ENCODE measurements around the gene NTNG1.
"Not testable (repeated sequence)": the region's sequence is repeated elsewhere in the genome, so short reads cannot be mapped to it uniquely, and the experiment has no call there.

NTNG1 gene

DNA sequence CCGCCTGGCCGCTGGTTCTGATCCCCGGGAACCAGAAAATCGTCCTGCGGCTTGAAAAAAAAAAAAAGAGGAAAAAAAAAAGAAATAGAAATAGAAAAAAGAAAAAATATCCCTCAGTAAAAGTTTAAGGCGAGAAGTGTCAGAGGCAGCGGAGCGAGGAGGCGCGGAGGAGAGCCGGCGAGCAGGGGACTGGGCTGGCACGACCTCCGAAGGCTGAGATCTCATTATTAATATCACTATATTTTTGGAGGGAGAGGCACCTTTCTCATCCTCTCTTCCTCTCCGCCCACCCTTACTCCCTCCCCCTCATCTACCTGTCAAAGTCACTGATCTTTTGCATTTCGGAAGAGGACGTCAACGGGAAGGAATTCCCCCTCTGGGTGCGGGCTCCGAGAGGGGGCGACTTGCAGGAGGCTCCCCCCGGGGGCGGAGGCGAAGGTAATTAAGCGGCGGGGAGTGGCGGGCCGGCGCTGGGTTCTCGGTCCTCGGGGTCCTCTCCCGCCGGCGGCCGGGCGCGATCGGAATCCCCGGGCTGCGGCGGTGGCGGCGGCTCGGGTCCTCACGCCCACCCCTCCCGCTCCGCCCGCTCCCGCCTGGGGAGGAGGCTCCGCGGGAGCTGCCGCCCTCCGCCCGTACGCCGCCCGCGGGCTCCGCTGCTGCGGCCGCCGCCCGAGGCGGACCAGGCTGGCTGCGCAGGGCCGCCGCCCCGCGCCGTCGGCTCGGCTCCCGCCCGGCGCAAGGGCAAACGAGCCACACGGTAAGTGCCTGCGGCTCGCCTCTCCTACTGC is at the start of gene NTNG1:
Gene NTNG1, plus strand, starts transcription at position 337 of the 788 bp plus-strand sequence.
- no peak for DNase-seq

DNA sequence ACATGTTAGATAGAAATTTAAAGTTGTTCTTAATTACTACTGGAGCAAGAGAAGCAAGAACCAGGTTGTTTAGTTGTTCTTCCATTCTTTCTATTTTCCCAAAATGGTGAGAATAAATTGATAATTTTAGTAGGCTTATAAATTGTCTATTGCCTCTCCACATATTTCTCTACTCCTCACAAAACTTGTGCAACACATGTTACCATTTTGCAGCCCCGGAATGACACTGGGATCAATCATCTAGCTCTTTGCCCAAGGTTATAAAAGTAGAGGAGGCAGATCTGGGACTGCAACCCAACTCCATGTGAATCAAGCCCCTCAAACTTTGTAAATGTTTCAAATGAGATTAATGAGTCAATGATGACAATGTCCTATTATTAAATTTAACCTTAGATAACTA is 49.4 kb upstream of the NTNG1 start:
- DNase-seq, result no peak

DNA sequence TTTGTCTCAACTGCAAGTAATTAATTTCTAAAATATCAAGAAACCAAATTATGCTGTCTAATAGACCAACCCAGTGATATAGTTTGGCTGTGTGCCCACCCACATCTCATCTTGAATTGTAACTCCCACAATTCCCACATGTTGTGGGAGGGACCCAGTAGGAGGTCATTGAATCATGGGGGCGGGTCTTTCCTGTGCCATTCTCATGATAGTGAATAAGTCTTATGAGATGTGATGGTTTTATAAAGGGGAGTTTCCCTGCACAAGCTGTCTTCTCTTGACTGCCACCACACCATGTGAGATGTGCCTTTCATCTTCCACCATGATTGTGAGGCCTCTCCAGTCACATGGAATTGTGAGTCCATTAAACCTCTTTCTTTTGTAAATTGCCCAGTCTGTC is 47.4 kb upstream of the NTNG1 start:
- DNase-seq, result not testable (repeated sequence)

DNA sequence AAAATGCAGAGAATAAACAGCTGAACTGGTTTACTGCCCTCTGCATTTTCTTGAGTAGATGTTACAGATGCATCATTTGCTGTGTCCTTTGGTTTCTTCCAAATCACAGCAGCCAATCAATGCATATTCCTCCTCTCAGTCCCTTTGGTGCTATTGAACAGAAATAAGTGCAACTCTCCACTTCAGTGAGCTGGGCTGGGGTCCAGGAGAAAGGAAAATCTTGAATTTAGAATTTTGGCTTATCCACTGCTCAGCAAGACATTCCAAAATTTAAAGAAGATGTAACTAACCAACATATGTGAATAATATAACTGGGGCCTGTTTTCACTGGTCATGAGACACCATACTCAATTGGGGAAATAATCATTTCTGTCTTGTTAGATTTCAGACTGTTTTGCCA is 45.2 kb upstream of the NTNG1 start:
- DNase-seq, result no peak

DNA sequence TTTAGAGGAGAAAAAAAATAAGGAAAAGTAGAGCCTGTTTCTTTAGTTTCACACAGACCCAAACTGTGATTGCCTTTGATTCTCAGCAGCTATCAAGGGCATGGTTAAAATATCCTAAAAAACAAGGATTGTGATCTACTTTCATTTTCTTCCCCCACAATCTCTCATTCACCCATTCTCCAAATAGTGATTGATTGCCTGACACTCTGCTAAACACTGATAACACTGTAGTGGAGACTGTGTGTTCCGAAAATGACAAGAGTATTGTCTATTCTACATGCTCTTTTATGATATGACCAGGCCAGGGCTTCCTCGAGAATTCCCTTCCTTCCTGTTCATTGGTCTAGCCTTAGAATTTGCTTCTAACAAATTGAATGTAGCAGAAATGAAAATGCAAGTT is 44.1 kb upstream of the NTNG1 start:
- DNase-seq, result no peak

DNA sequence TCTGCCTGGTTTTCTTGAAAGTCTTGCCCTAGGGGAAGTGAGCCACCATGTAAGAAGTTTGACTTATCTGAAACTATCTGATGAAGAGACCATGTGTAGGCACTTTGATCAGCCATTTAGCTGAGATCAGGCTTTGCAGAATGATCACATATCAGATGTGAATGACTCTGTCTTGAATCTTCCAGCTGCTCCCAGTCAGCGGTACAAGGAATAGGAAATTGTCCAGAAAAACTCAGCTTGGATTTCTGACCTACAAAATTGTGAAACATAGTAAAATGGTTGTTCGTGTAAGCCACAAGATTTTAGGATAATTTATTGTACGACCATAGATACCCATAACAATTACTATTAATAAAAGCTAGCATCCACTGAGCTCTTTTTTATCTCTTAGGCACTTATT is 41.9 kb upstream of the NTNG1 start:
- no peak for DNase-seq

DNA sequence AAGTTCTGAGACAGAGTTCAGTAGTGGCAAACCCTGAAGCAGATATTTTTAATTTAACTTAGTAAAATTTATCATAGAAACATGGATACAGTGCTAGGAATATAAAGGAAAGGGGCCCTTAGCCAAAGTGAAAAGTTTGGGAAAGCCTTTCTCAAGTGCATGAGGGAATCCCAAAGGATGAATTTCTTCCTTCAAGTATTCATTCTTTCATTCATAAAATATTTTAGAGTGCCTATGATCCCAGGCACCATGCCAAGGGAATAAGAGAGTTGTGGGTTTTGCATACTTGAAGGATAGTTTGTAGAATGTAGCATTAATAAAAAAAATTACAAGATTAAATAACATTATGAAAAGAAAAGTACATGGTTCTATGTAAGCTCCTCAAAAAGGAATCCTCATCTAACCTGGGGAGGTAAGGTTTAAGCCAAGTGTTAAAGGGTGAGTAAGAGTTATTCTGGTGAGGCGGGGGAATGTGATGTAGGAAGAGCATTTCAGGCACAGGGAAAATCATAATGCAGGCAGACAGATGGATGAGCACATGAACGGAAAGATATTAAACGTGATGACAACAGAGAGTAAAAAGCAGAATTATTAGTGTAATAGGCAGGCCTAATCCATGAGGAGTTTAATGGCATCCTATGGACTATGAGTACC is 40.4 kb upstream of the NTNG1 start:
- no peak for DNase-seq

DNA sequence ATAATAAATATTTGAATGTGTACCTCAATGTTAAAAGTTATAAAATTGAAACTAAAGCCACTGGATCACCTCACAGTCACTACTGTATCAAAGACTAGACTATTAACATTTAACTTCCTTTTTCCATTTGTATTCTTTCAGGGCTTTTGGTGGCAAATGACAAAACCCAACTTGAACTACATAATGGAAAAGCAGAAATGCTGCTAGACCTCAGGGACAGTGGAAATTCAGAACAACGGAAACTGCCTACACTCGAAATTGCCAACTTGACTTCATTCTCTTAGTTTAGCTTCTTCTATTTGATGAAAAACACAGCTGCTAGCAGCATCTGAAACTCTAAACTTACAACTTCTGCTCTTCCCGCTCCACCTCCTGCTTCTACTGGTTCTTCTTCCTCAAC is 34.9 kb upstream of the NTNG1 start:
- DNase-seq, result no peak

DNA sequence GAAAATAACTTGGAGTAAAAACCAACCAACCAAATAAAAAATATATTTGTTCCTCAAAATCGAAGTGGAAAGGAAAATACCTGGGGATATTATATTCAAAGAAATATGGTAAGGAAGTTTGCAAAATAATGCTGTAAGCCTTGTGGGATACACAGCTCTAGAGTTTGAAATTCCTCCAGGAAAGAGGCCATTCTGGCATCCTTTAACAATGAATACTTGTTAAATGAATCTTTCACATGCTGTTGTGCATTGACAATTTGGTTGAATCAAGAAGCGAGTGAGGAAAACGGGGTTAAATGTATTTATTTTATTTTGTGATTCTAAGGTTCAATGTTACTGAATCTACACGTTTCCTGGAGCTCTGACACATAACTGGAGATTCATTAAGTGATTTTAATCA is 30.5 kb upstream of the NTNG1 start:
- DNase-seq, result no peak

DNA sequence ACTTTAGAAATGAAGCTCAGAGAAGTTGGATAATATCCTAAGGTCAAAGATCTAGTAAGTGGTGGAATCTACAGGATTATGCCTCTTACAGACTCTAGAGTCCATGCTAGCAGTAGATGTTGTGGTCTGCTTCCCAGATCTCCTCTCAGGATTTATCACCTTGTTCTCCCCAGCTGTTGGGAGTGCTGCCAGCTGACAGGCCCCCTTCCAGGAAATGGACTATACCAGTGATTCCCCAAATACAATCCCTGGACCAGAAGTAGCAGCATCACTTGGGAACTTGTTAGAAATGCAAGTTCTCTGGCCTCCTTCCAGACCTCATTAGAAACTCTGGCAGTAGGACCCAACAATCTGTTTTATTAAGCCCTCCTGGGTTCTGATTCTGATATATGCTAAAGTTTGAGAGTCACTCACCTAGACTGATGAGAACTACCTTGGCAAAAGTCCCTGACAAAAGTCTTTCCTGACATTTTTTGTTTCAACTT is 24.5 kb upstream of the NTNG1 start:
- no peak for DNase-seq

DNA sequence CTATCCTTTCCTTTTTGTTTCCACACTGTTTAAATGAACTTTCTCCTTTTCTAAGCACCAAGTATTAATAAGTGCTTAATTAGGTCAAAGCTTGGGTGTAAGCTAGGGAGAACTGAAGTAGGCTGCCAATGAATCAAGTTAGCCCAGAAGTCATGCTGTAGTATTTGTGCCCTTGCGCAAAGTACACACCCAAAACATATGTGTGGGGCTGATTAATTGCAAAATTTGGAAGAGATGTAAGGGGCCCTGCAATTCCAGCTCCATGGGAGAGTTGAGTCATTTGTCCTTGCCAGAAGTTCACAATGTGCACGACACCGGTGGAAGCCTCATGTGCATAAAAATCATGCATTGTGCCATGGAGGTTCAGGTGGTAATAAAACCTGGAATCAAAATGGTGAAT is 18.6 kb upstream of the NTNG1 start:
- no peak for DNase-seq

DNA sequence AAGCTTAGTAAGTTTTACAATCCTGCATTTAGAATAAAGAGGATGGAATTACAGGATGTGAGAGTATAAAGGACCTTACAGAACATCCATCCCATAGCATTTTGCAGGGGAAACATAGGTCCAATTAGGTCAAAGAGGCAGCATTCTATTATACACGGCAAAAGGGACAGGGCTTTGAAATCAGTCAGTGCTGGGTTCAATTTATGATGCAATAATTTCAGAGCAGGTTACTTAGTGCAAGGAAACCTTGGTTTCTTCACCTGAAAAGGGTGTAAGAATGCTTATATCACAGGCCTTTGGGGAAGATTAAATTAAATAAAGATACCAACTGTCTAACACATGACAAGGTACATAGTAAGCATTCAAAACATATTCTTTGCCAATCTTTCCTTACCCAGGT is 17.1 kb upstream of the NTNG1 start:
- DNase-seq, result no peak

DNA sequence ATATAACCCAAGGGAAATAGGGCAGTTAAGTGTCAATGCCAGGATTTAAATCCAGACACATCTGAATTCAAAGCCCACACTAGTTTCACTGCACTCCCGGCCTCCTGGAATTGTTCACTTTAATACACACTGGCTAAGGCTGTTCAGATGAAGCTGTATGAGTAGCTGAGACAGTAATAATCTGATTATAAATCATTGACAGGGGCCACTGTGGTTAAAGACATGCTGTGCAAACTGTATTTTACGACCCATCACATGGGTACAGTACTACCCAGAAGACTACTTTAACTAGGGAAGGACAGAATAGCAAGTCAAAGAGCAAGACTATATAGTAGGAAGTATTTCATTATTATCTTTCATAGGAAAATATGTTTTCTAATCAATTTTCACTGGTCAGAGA is 16.1 kb upstream of the NTNG1 start:
- no peak for DNase-seq

DNA sequence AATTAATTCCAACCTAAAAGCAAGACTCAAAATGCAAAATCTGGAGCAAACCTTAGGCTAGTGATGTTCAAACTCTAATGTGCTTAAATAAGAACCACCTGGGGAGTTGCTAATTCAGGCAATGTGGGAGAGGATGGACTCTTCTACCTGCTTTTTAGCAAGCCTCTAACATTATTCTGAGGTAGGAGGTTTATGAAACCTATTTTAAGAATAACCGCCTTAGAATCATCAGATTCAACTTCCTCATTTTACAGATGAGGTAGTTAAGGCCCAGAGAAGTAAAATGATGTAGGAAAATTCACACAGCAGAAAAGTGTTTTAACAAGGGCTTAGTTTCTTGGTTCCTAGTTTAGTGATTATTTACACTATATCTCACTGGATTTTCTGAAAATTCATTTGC is 8.6 kb upstream of the NTNG1 start:
- no peak for DNase-seq

DNA sequence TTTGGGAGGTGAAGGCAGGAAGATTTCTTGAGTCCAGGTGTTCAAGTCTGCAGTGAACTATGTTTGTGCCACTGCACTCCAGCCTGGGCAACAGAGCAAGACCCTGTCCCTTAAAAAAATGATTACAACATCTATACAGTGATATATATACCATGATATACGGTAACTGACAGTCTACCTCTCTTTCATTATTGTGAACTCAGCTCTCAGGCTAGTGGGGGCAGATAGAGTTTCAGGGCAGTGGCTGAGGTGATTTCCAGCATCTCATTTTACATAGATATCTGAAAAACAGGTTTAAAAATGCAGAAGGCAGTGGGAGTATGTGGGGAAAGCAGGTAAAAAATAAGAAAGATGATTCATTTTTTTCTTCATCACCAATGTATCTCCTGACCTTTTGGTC is 8.1 kb upstream of the NTNG1 start:
- DNase-seq, result no peak

DNA sequence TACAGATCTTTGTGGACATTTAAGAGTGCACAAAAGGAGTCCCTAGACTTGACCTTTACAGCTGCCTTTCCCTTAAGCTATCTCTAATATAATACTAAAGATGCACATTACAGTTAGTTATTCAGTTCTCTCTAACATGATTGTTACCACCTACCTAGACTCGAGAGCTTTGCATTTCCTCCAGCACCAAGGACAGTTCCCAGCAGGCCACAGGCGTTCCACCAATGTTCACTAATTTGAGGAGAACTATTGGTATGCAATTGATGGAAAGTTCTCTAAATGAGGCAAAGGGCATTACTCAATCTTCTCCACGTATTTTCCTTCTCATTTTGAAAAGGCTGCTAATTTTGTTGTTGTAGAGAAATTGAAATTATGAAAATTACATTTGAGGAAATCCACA is 5.4 kb upstream of the NTNG1 start:
- DNase-seq, result no peak

DNA sequence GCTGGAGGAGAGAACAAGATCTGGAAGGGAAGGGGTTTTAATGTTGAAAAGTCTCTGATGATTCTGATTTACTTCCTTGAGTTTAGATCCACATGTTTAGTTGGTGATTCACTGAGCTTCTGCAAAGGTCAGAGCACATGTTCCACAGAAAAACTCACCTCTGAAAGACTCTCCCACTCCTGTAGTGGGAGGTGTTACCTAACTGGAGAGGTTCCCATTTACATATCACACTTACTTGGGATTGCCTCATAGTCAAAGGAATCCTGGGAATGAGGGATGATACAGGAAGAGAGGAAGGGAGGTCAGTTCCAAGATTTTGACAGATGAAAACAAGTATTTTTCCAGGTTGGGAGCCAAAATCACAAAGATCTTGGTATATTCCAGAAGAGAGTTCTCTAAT is 2.7 kb upstream of the NTNG1 start:
- no peak for DNase-seq

DNA sequence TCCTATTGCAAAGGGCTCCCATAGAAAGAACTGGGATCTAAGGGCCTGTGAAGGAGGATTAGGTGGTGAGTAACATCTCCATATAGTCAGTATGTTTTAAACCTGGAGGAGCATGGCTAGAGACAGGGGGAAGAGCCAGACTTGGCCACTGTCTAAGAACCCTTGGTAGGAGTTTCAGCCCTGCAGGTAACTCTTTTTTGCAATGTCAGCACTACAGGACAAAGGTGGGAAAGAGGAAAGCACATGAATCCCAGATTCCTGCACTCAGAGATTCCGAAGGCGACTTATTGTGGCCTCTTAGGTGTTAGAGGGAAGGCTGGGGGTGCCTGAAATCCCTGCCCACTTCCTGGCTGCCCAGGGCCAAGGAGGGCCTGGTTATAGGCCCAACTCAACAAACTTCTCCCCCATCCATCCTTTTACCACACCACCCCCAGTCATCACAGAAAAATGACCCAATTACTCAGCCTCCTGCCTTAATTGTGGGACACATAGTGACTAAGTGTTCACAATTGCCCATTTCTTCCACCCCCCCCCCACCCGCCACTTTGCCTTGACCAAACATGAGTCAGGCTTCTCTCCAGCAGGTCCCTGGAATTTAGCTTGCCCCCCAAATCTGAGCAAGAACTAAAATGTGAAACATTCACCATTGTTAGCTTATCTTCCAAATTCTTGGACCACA is 1.9 kb upstream of the NTNG1 start:
- no peak for DNase-seq

DNA sequence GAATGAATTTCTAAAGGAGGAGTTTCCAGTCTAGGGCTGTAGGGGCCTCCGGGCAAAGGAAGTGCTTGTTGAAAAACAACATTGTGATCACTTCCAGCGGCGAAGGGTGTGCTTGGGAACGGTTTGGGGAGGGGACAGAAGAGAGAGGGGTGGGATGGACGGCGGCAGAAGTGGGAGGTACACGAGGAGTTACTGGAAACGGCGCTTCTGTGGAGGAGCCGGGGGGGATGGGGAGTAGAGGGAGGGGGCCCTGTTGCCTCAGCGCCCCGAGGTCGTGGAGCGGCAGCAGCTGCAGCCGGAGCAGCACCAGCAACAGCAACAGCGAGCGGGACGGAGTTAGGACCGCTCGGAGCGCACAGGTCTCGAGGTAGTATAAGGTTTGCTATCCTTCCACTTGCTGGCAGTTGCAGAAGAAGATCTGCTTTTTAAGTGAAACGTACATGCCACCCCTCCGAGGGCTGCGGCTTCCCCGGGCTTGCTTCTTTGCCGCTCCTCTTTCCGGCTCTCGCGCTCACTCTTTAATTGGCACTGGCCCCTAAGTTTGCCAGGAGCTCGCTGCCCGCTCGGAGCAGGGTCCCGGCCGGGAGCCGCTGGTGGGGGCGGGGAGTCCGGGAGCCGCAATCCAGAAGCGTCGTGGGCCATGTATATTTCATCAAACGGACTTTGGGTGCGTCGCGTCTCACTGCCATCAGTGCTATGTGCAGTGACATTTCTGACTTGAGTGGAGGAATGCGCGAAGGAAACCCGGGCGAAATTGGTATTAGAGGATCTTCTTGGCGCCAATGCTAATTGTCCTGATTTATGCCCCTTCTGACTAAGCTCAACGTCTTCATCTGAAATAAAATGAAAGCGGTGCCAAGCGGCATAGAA is 771 bp upstream of the NTNG1 start:
- peak; percentile 26 for DNase-seq

DNA sequence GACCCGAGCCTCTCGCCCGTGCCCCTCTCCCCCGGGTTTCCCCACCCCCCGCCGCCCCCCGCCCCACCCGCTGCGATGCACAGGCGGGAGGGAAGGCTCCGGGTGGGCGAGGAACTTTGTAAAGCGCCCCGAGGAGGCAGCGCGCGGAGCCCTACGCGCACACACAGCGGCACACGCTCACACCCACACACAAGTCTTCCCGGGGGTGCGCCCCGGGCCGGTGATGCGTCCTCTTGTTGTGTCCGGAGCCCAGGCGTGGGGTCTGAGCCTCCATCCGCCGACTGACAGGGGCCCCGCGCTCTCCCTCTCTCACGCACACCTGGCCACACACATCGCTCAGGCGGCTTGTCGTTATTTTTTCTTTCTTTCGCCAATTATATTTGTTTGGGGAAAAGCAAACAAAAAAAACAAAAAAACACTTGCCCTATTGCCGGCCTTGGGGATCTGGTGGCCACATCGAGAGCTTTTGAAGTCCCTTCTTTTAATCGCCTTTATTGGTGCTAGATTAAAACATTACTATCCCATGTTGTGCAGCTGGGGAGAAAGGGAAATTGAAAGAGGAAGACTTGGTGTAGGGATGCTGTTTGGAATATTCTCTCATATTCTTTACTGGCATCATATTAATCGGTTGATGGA is 770 bp downstream of the NTNG1 start:
- no peak for DNase-seq

DNA sequence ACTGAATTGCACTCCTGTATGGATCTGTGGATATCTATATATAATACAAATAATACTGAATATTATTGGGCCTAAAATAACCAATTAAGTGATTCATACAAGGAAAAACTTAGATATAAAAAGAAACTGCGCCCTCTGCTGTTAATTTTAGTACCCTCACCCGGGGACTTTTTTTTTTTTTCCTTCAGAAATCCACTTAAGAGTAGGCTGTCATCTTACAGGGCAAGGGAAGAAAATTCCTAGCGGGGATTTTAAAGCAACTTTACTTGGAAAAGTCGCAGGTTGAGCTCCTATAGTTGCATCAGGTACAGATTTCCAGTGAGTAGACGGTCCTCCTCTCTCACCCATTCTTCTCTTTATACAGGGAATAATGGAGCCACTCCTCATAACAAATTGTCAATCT is 1.3 kb downstream of the NTNG1 start:
- peak; percentile 33 for DNase-seq

DNA sequence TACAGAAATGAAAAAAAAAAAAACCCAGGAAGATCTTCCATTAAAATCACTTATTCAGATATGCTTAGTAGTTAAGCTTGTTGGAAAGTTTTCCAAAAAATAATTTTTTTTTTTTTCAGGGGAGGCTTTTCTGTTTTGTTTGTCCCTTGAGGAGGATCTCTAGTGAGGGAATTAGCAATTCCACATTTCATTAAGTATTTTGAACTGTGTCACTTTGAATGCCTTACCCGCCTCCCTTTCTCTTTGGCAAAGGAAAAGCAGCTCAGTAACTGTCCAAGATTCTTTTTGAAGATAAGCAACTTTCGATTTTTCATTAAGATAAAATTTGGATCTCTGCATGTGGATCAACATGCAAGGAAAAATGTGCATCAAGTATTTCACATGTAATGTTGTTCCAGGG is 1.8 kb downstream of the NTNG1 start:
- no peak for DNase-seq

DNA sequence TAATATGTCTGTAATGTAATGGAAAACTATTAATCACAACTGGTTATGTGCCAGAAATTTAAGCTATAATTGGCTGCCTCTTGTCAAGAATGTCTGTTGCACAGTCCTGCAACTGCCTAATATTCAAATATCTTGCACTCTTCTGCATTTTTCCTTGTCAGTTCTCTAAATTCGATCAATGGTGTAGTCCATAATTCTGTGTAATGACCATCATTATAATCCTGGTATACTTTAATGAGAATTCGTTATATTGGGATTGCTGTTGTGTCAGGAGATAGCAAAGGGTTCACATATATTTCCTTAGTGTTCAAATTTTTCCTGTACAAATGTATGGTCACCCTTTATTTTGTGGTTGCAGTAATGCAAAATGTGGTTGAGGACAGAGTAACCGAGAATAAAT is 4.8 kb downstream of the NTNG1 start:
- DNase-seq, result no peak

Measured in DMS79 (cell line).